CD8-positive, alpha-beta memory T cell (primary cell): ENCODE data around the gene CAPN7. TPM values are rescaled to one million over a fixed set of nuclear protein-coding genes. Genes with fewer than 3 reads are reported as not detected.

Source experiments
- CTCF ChIA-PET: fragments of 350-600 bp; sonication (Branson Sonifier 250); formaldehyde crosslinking; loops from one replicate; lab custom pipeline; 2021; ENCODE audit warnings: antibody characterized with exemption; lab: Charles Lee
- POLR2A ChIA-PET: fragments of 350-600 bp; sonication (Branson Sonifier 250); formaldehyde crosslinking; loops from one replicate; lab custom pipeline; 2021; ENCODE audit warnings: antibody characterized with exemption; lab: Charles Lee
- DNase-seq, 5 donors: peaks; one replicate each; pipeline versions ENCODE4 v3.0.0 to v3.0.0-alpha.2; 2020 to 2022; ENCODE audit warnings: mixed read lengths in 1 of 5
- H3K27ac ChIP-seq: one replicate; pipeline ENCODE4 v1.7.0; 2013; ENCODE audit warnings: low read depth, mild to moderate bottlenecking, low read length, moderate library complexity
- H3K27me3 ChIP-seq: 2 replicates; pipeline ENCODE4 v1.7.0; 2013; ENCODE audit warnings: low read length, mild to moderate bottlenecking; ENCODE audit not compliant: insufficient read depth, poor library complexity, severe bottlenecking
- H3K36me3 ChIP-seq: 2 replicates; pipeline ENCODE4 v1.7.0; 2013; ENCODE audit warnings: mild to moderate bottlenecking, low read length, moderate library complexity; ENCODE audit not compliant: insufficient read depth
- H3K4me1 ChIP-seq: 2 replicates; pipeline ENCODE4 v1.7.0; 2013; ENCODE audit warnings: mild to moderate bottlenecking, low read length, moderate library complexity; ENCODE audit not compliant: insufficient read depth
- H3K4me3 ChIP-seq: 2 replicates; pipeline ENCODE4 v1.7.0; 2013; ENCODE audit warnings: mild to moderate bottlenecking, low read length
- H3K9me3 ChIP-seq: 2 replicates; pipeline ENCODE4 v1.7.0; 2013; ENCODE audit warnings: mild to moderate bottlenecking, low read length
- H3K27ac Mint-ChIP-seq, 8 donors: one replicate each; pipeline ENCODE4 v1.8.0; 2020 to 2021; ENCODE audit warnings: mixed read lengths in 8 of 8, mild to moderate bottlenecking in 6 of 8, inconsistent platforms in 3 of 8, moderate library complexity in 3 of 8
- H3K27me3 Mint-ChIP-seq, 2 donors: one replicate each; pipeline ENCODE4 v1.8.0; 2020 to 2021; ENCODE audit warnings: mixed read lengths in 2 of 2, mild to moderate bottlenecking in 1 of 2, moderate library complexity in 1 of 2
- H3K36me3 Mint-ChIP-seq, 3 donors: one replicate each; pipeline ENCODE4 v1.8.0; 2020 to 2021; ENCODE audit warnings: mixed read lengths in 3 of 3, inconsistent platforms in 1 of 3, mild to moderate bottlenecking in 1 of 3
- H3K4me1 Mint-ChIP-seq, 3 donors: one replicate each; pipeline ENCODE4 v1.8.0; 2020 to 2021; ENCODE audit warnings: mixed read lengths in 3 of 3, inconsistent platforms in 1 of 3, mild to moderate bottlenecking in 1 of 3
- H3K4me3 Mint-ChIP-seq, 7 donors: one replicate each; pipeline ENCODE4 v1.8.0; 2020 to 2021; ENCODE audit warnings: mixed read lengths in 7 of 7, mild to moderate bottlenecking in 6 of 7, moderate library complexity in 4 of 7, inconsistent platforms in 2 of 7
- H3K9me3 Mint-ChIP-seq, 5 donors: one replicate each; pipeline ENCODE4 v1.8.0; 2020 to 2022; ENCODE audit warnings: mixed read lengths in 5 of 5, mild to moderate bottlenecking in 3 of 5, moderate library complexity in 2 of 5, inconsistent platforms in 1 of 5
- polyA plus RNA-seq: library from polyadenylated mRNA; unstranded; fragments of 300-500 nt; fragmentation: Illumina TruSeq; gene quantifications from one replicate; pipeline ENCODE4 v1.2.3, GENCODE V29; 2021
- total RNA-seq, 2 experiments: library from RNA; stranded (reverse); gene quantifications; one replicate each; pipeline ENCODE4 v1.2.3, GENCODE V29; 2021

Gene CAPN7
- total and polyA plus RNA-seq, 3 experiments from 2014 or later = 32.4 to 36.1 (median 33.1) TPM

DNA sequence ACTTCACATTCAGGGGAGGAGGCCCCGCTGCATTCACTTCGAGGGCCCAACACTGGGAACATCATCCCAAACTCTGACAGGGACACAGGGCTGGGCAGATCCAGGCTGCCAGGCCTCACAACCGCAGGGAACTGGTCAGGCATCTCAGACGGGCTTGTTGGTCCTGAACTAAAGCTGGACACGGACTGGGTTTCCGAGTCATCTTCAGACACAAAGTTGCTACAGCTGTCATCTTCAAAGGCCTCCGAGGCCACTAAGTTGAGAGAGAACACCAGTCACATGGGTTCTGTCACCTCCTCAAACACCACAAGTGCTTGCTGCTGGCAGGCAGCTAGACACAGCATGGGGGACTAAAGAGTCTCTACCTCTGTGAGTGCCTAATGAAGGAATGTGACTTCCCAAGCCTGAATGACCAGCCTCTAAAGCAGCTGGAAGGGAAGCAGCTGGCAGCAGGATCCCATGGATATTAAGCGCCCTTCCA lies 50.9 kb downstream of the CAPN7 start:
- H3K27me3 Mint-ChIP-seq = no peaks in the 10 kb centered on the region
- ChIA-PET POLR2A (no interaction called here), CTCF (interaction anchor here (1.2 to 5.5 kb wide), 3 partner anchors 10 to 149 kb away, joined by 3 to 33 read pairs (median 3); no protein-coding TSS in a partner anchor)
- Histone ChIP-seq H3K9me3 (no peaks in the 10 kb centered on the region), H3K4me3 (no peak overlapping the region), H3K27me3 (no peaks in the 10 kb centered on the region), H3K27ac (no peak overlapping the region), H3K4me1 (no peaks in the 10 kb centered on the region), H3K36me3 (peaks cover 47% of the 10 kb centered on the region)
- peak overlapping the region; percentile 2 to 92 (median 69) for H3K27ac Mint-ChIP-seq
- H3K4me1 Mint-ChIP-seq = peaks cover 7 to 29% (median 23%) of the 10 kb centered on the region in 3 donors
- H3K9me3 Mint-ChIP-seq = no peaks in the 10 kb centered on the region
- DNase-seq = no peak
- H3K4me3 Mint-ChIP-seq = no peak overlapping the region
- peaks cover 0 to 99% (median 16%) of the 10 kb centered on the region in 3 donors for H3K36me3 Mint-ChIP-seq

GRCh38 chr3:15258720-15259119 lies 52.7 kb downstream of the CAPN7 start:
- H3K36me3 Mint-ChIP-seq = peaks cover 0 to 86% (median 13%) of the 10 kb centered on the region in 3 donors
- H3K27ac Mint-ChIP-seq = peak overlapping the region; percentile 30 to 90 (median 70)
- no peaks in the 10 kb centered on the region for H3K27me3 Mint-ChIP-seq

GRCh38 chr3:15260531-15260930 lies 54.5 kb downstream of the CAPN7 start:
- Histone ChIP-seq H3K9me3 (no peaks in the 10 kb centered on the region), H3K4me1 (peaks cover 7% of the 10 kb centered on the region), H3K27me3 (no peaks in the 10 kb centered on the region), H3K36me3 (peaks cover 38% of the 10 kb centered on the region), H3K27ac (no peak overlapping the region), H3K4me3 (no peak overlapping the region)
- Mint-ChIP-seq H3K4me3 (no peak overlapping the region), H3K9me3 (no peaks in the 10 kb centered on the region), H3K36me3 (peaks cover 0 to 71% (median 13%) of the 10 kb centered on the region in 3 donors), H3K4me1 (peaks cover 26 to 41% (median 36%) of the 10 kb centered on the region in 3 donors), H3K27me3 (no peaks in the 10 kb centered on the region), H3K27ac (peak overlapping the region; percentile 28 to 94 (median 67))
- POLR2A ChIA-PET = no interaction called here
- CTCF ChIA-PET = interaction anchor here (1.4 to 1.5 kb wide), 2 partner anchors 72 to 74 kb away, joined by 3 to 6 read pairs; partner anchors contain the start of gene SH3BP5
- DNase-seq = no peak

More at GRCh38 chr3:15258720-15259119, 52.7 kb downstream of the CAPN7 start:
- POLR2A ChIA-PET = no interaction called here
- Histone ChIP-seq H3K9me3 (no peaks in the 10 kb centered on the region), H3K27ac (no peak overlapping the region), H3K4me3 (no peak overlapping the region), H3K27me3 (no peaks in the 10 kb centered on the region), H3K36me3 (peaks cover 41% of the 10 kb centered on the region), H3K4me1 (no peaks in the 10 kb centered on the region)
- Mint-ChIP-seq H3K4me1 (peaks cover 11 to 24% (median 18%) of the 10 kb centered on the region in 3 donors), H3K9me3 (no peaks in the 10 kb centered on the region), H3K4me3 (no peak overlapping the region)
- DNase-seq = no peak
- CTCF ChIA-PET = interaction anchor here (1.0 to 5.5 kb wide), 3 partner anchors 9 to 297 kb away, joined by 3 to 33 read pairs (median 5); no protein-coding TSS in a partner anchor

DNA sequence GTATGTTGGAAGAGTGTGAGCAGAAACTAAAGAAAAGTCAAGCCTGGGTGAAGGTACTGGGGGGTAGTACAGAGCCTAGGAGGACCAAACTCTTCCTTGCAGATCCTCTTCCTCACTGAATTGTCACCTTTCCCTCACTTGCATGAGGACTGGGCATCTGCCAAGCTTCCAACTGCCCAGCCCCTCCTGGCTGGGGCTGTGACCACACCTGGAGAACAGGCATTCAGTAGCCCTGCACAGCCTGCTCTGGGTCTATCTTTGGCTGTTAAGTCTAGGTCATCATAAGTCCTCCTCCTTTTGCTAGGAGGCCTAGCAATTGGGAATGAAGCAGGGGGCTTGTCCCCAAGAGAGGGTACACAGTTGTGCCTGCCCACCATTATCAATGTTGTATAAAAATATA lies 55.2 kb downstream of the CAPN7 start:
- Histone ChIP-seq H3K4me3 (no peak overlapping the region), H3K4me1 (peaks cover 15% of the 10 kb centered on the region), H3K36me3 (peaks cover 31% of the 10 kb centered on the region), H3K27ac (no peak overlapping the region), H3K27me3 (no peaks in the 10 kb centered on the region), H3K9me3 (no peaks in the 10 kb centered on the region)
- DNase-seq = no peak
- peaks cover 32 to 49% (median 44%) of the 10 kb centered on the region in 3 donors for H3K4me1 Mint-ChIP-seq
- ChIA-PET POLR2A (no interaction called here), CTCF (interaction anchor here (1.7 kb wide), 1 partner anchor 55 kb away, joined by 3 read pairs; the partner anchor contains the start of gene CAPN7)
- H3K27me3 Mint-ChIP-seq = no peaks in the 10 kb centered on the region
- H3K36me3 Mint-ChIP-seq = peaks cover 0 to 66% (median 11%) of the 10 kb centered on the region in 3 donors
- H3K4me3 Mint-ChIP-seq = no peak overlapping the region
- H3K9me3 Mint-ChIP-seq = no peaks in the 10 kb centered on the region
- peak overlapping the region; percentile 56 to 87 (median 64) for H3K27ac Mint-ChIP-seq

DNA sequence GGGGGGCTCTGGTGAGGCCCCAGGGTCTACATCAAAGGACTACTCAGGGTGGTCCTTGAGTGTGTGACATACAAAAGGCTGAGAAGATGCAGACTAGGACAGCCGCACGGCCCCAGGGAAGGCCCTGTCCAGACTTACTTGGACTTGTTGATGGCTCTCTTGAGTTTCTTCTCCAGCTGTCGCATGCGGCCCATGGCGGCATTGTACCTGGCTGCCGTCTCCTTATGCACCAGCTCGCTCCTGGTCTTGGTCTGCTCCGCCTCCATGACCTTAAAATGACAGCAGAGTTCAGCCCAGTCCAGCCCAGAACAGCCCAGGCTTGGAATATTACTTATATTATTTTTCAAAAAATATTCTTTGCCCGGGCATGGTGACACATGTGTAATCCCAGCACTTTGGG lies 56.0 kb downstream of the CAPN7 start:
- DNase-seq = no peak

DNA sequence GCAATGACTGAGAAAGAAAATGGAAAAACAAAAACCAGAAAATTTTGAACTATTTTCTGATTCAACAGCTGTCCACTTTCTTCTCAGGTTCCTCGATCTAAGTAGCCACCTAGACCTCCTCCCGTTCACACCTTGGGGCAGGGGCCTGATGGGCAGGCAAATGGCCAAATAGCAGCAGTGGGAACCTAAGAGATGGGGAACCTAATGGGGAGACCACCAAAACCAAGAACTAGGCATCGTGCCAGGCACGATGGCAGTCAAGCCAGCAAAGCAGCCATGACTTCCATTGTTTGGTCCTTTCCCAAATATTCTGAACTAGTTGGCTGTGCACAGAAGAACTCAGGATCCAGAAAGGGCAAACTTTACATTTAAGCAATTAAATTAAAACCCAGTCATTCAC lies 57.1 kb downstream of the CAPN7 start:
- Histone ChIP-seq H3K27me3 (no peaks in the 10 kb centered on the region), H3K36me3 (peaks cover 18% of the 10 kb centered on the region), H3K9me3 (no peaks in the 10 kb centered on the region), H3K27ac (no peak overlapping the region), H3K4me1 (peaks cover 29% of the 10 kb centered on the region), H3K4me3 (no peak overlapping the region)
- Mint-ChIP-seq H3K9me3 (no peaks in the 10 kb centered on the region), H3K4me3 (no peak overlapping the region), H3K27me3 (no peaks in the 10 kb centered on the region), H3K4me1 (peaks cover 37 to 66% (median 59%) of the 10 kb centered on the region in 3 donors), H3K36me3 (peaks cover 0 to 60% (median 9%) of the 10 kb centered on the region in 3 donors), H3K27ac (peak overlapping the region in 5 of 8 donors; percentile 39 to 74 (median 51))
- ChIA-PET POLR2A (interaction anchor here (0.6 kb wide), 1 partner anchor 145 kb away, joined by 3 read pairs; no protein-coding TSS in a partner anchor), CTCF (interaction anchor here (10.8 kb wide), 1 partner anchor 69 kb away, joined by 200 read pairs; the partner anchor contains the start of gene SH3BP5)
- no peak for DNase-seq

More for the DNA sequence above, 56.0 kb downstream of the CAPN7 start:
- POLR2A ChIA-PET = no interaction called here
- Histone ChIP-seq H3K9me3 (no peaks in the 10 kb centered on the region), H3K4me1 (peaks cover 18% of the 10 kb centered on the region), H3K27ac (no peak overlapping the region), H3K36me3 (peaks cover 24% of the 10 kb centered on the region), H3K27me3 (no peaks in the 10 kb centered on the region), H3K4me3 (no peak overlapping the region)
- Mint-ChIP-seq H3K4me1 (peaks cover 34 to 56% (median 50%) of the 10 kb centered on the region in 3 donors), H3K27ac (peak overlapping the region in 4 of 8 donors; percentile 60 to 87 (median 72)), H3K4me3 (no peak overlapping the region), H3K9me3 (no peaks in the 10 kb centered on the region), H3K27me3 (no peaks in the 10 kb centered on the region), H3K36me3 (peaks cover 0 to 65% (median 11%) of the 10 kb centered on the region in 3 donors)
- CTCF ChIA-PET = interaction anchor here (0.6 to 10.8 kb wide), 3 partner anchors 56 to 70 kb away, joined by 3 to 200 read pairs (median 3); partner anchors contain the start of genes CAPN7 and SH3BP5

GRCh38 chr3:15263926-15264325 lies 57.9 kb downstream of the CAPN7 start:
- peaks cover 18% of the 10 kb centered on the region for H3K36me3 ChIP-seq
- ChIA-PET POLR2A (interaction anchor here (0.6 kb wide), 1 partner anchor 140 kb away, joined by 3 read pairs; no protein-coding TSS in a partner anchor), CTCF (interaction anchor here (1.6 to 10.8 kb wide), 2 partner anchors 10 to 68 kb away, joined by 5 to 200 read pairs; partner anchors contain the start of gene SH3BP5)

DNA sequence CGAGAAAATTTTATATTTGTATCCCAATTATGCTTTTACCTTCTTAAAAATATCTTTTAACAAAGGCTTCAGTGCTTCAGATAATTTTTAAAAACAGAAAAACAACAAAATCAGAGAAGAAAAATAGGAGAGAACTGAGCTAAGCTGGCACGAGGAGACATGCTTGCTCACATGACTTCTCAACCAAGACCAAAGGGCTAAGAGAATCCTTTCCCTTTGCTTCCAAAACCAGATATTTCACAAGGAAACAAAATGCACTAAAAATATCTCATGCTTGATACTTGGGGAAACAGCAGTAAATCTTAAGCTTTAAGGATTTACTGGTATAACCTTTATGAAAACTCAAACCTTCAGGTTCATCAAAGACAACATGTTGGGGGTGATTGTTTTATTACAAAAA lies 58.4 kb downstream of the CAPN7 start:
- Mint-ChIP-seq H3K4me3 (no peak overlapping the region), H3K27ac (peak overlapping the region; percentile 21 to 84 (median 73)), H3K36me3 (peaks cover 0 to 50% (median 16%) of the 10 kb centered on the region in 3 donors), H3K4me1 (peaks cover 50 to 75% (median 69%) of the 10 kb centered on the region in 3 donors), H3K9me3 (no peaks in the 10 kb centered on the region), H3K27me3 (no peaks in the 10 kb centered on the region)
- H3K36me3 ChIP-seq = peaks cover 18% of the 10 kb centered on the region
- no peak overlapping the region for H3K27ac ChIP-seq
- no peaks in the 10 kb centered on the region for H3K9me3 ChIP-seq
- DNase-seq = no peak
- no peaks in the 10 kb centered on the region for H3K27me3 ChIP-seq
- ChIA-PET CTCF (interaction anchor here (1.1 to 10.8 kb wide), 4 partner anchors 10 to 115 kb away, joined by 3 to 200 read pairs (median 56); partner anchors contain the start of gene SH3BP5), POLR2A (no interaction called here)
- H3K4me1 ChIP-seq = peaks cover 43% of the 10 kb centered on the region
- H3K4me3 ChIP-seq = no peak overlapping the region

More at GRCh38 chr3:15263926-15264325, 57.9 kb downstream of the CAPN7 start:
- peaks cover 44 to 72% (median 66%) of the 10 kb centered on the region in 3 donors for H3K4me1 Mint-ChIP-seq
- H3K4me3 Mint-ChIP-seq = no peak overlapping the region
- peaks cover 0 to 52% (median 10%) of the 10 kb centered on the region in 3 donors for H3K36me3 Mint-ChIP-seq
- H3K27ac Mint-ChIP-seq = peak overlapping the region; percentile 21 to 94 (median 72)
- H3K27me3 Mint-ChIP-seq = no peaks in the 10 kb centered on the region
- no peak overlapping the region for H3K4me3 ChIP-seq
- H3K27me3 ChIP-seq = no peaks in the 10 kb centered on the region
- no peak overlapping the region for H3K27ac ChIP-seq
- no peak for DNase-seq
- H3K9me3 Mint-ChIP-seq = no peaks in the 10 kb centered on the region
- peaks cover 37% of the 10 kb centered on the region for H3K4me1 ChIP-seq
- H3K9me3 ChIP-seq = no peaks in the 10 kb centered on the region
